ENCODE measurements around the gene CLIC5. TPM values are rescaled to one million over a fixed set of nuclear protein-coding genes. Genes with fewer than 3 reads are reported as not detected.
A peak's percentile ranks its signal among the peaks of the same experiment; 100 is the strongest.

Gene CLIC5
- total and polyA plus RNA-seq, 3 donors from 2014 or later: 2.7 to 17.1 (median 4.8) TPM

- intact Hi-C loops (cut with DNase I; ENCODE audit: low total_unique reads): no loop called here
- Histone ChIP-seq H3K36me3 (ENCODE audit: low read depth, missing control alignments) (no peaks in the 10 kb centered on the region), H3K4me1 (no peaks in the 10 kb centered on the region), H3K9me3 (no peaks in the 10 kb centered on the region), H3K27me3 (no peaks in the 10 kb centered on the region), H3K27ac (no peak overlapping the region), H3K4me3 (no peak overlapping the region)
- DNase-seq: no peak
- no peak for TF ChIP-seq POLR2A (IDR thresholded peaks at IDR 0.05)
- TF ChIP-seq, protein P1, sequence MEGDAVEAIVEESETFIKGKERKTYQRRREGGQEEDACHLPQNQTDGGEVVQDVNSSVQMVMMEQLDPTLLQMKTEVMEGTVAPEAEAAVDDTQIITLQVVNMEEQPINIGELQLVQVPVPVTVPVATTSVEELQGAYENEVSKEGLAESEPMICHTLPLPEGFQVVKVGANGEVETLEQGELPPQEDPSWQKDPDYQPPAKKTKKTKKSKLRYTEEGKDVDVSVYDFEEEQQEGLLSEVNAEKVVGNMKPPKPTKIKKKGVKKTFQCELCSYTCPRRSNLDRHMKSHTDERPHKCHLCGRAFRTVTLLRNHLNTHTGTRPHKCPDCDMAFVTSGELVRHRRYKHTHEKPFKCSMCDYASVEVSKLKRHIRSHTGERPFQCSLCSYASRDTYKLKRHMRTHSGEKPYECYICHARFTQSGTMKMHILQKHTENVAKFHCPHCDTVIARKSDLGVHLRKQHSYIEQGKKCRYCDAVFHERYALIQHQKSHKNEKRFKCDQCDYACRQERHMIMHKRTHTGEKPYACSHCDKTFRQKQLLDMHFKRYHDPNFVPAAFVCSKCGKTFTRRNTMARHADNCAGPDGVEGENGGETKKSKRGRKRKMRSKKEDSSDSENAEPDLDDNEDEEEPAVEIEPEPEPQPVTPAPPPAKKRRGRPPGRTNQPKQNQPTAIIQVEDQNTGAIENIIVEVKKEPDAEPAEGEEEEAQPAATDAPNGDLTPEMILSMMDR (IDR thresholded peaks at IDR 0.05): no peak
- 33 to 39% methylated on average over 3 of the region's 3 CpGs for WGBS, 2 donors
Measured at GRCh38 chr6:46023216-46023915, 7.7 kb upstream of the CLIC5 start.

DNA sequence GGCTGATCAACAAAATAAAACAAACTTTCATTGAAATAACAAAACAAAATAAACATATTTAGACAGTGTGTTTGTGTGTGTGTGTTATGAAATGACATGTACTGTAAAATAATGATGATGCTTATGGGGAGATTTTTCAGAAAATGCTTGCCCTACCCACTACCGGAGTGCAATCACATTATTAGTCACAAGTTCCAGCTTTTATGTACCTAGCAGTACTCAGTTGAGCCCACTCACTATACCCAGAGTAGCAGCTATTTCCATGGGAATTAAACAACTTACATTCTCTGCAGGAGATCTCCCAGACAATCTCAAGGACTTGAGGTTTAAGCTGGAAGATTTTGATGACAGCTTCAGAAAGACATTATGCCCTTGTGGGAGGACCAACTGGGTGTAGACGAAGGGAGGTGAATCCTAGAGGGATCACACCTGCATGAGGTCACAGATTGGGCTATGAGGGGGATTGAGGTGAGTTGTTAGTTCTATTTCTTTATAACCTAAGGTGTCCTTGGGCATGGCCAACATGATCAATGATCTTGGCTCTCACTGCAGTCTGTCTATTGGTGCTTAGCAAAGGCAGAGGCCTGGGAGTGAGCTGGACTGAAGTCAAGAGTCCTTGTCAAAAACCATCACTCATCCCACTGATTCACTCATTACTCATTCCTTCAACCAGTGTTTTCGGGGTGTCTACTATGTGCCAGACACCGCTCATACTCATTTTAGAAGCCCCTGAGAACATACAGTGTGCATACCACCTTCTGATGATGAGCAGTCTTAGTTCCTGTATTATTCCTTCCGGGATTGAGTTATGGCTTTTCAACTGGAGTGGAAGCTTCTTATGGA is 6.7 kb upstream of the CLIC5 start:
- H3K4me1 ChIP-seq: no peaks in the 10 kb centered on the region

DNA sequence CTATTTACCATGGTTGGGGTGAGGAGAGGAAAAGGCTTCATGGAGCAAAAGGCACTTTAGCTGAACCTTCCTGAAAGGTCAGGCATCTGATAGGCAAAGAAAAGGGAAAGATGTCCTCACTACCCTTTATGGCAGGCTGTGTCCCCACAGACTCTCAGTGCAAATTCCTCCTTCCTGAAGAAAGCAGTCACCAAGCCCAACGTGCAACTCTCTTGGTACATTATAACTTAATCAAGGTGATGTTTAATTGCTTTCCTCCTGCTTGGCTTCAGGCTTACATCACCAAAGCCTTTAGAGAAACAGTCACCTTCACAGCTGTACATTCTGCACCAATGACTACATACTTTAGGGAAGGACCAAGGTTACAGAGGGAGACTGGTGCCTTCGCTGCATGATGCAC is 2.1 kb upstream of the CLIC5 start:
- Histone ChIP-seq H3K4me3 (no peak overlapping the region), H3K9me3 (no peaks in the 10 kb centered on the region), H3K27ac (no peak overlapping the region), H3K27me3 (no peaks in the 10 kb centered on the region), H3K36me3 (ENCODE audit: low read depth, missing control alignments) (no peaks in the 10 kb centered on the region), H3K4me1 (peaks cover 4% of the 10 kb centered on the region)
- TF ChIP-seq, protein P1 (IDR thresholded peaks at IDR 0.05): no peak
- TF ChIP-seq POLR2A (IDR thresholded peaks at IDR 0.05): no peak
- DNase-seq: no peak
- intact Hi-C loops (cut with DNase I; ENCODE audit: low total_unique reads): no loop called here
- 91 to 92% methylated on average over 2 of the region's 2 CpGs for WGBS, 2 donors

More for the DNA sequence above, 6.7 kb upstream of the CLIC5 start:
- no peak overlapping the region for H3K27ac ChIP-seq
- no peak overlapping the region for H3K4me3 ChIP-seq
- H3K9me3 ChIP-seq: no peaks in the 10 kb centered on the region
- intact Hi-C loops (cut with DNase I; ENCODE audit: low total_unique reads): no loop called here
- 94 to 96% methylated on average over 5 of the region's 5 CpGs for WGBS, 2 donors
- TF ChIP-seq, protein P1 (IDR thresholded peaks at IDR 0.05): no peak
- TF ChIP-seq POLR2A (IDR thresholded peaks at IDR 0.05): no peak
- no peaks in the 10 kb centered on the region for H3K36me3 ChIP-seq (ENCODE audit: low read depth, missing control alignments)
- no peak for DNase-seq
- no peaks in the 10 kb centered on the region for H3K27me3 ChIP-seq

- TF ChIP-seq POLR2A (IDR thresholded peaks at IDR 0.05): no peak
- TF ChIP-seq, protein P1 (IDR thresholded peaks at IDR 0.05): no peak
Measured at GRCh38 chr6:46016063-46016608, 476 bp upstream of the CLIC5 start.

More at GRCh38 chr6:46016063-46016608, 476 bp upstream of the CLIC5 start:
- peaks cover 4% of the 10 kb centered on the region for H3K4me1 ChIP-seq
- no peaks in the 10 kb centered on the region for H3K36me3 ChIP-seq (ENCODE audit: low read depth, missing control alignments)
- peak overlapping the region; percentile 42 to 67 for H3K4me3 ChIP-seq
- intact Hi-C loops (cut with DNase I; ENCODE audit: low total_unique reads): no loop called here
- H3K9me3 ChIP-seq: no peaks in the 10 kb centered on the region
- 31 to 32% methylated on average over 8 of the region's 8 CpGs for WGBS, 2 donors
- no peaks in the 10 kb centered on the region for H3K27me3 ChIP-seq
- DNase-seq: no peak
- H3K27ac ChIP-seq: no peak overlapping the region

Measured in testis (tissue), 3 donors.